ENCODE measurements around the gene FMO5. TPM values are rescaled to one million over a fixed set of nuclear protein-coding genes. Genes with fewer than 3 reads are reported as not detected.

FMO5 gene
- total and polyA plus RNA-seq, 2 of the 13 experiments (the other 11 are each of a cell fraction or from before 2014, with no cell fraction given) = 48.2 to 149 TPM

DNA sequence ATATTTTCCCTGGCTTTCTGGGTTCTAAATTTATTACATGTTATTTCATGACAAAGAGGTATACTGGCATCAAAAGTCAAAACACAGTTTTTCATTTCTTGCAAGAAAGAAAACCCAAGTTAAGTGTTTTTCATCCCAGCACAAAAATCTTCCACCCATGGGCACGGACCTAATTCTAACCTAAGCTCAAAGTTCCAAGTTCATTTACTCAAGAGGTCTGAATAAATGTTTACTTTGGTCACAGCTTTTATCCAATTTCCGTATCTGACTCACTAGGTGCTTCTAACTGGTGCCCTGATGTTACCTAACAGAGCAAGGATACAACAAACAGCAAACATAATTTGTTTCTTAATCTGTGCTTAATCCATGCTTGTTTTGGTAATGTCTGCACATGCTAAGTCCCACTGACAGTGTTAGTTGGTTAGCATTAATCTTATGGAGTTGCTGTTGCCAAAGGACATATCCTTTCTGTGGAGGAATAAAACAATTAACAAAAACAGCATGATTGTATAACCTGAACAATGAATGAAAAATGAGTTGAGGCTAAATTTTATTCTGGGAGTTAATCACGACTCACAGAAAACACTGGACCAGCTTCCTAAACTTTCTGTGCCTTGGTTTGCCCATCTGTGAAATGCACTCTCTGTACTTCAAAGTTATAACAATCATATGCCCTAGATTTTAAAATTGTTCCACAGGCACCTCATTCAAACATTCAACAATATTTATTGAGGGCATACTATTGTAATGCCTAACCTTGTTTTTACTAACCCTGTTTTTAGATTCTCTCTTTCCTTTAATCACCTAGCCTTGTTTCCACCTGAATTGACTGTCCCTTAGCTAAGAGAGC, 13.1 kb upstream of the FMO5 start (continued):
- TF ChIP-seq MIER2 (CRISPR knock-in tag; IDR thresholded peaks at IDR 0.05) = no peak
- TF ChIP-seq ZSCAN31 (CRISPR knock-in tag; IDR thresholded peaks at IDR 0.05; ENCODE audit: low read depth) = peak; percentile 38; the same call in 1 of the 2 replicates
- TF ChIP-seq, protein P1, sequence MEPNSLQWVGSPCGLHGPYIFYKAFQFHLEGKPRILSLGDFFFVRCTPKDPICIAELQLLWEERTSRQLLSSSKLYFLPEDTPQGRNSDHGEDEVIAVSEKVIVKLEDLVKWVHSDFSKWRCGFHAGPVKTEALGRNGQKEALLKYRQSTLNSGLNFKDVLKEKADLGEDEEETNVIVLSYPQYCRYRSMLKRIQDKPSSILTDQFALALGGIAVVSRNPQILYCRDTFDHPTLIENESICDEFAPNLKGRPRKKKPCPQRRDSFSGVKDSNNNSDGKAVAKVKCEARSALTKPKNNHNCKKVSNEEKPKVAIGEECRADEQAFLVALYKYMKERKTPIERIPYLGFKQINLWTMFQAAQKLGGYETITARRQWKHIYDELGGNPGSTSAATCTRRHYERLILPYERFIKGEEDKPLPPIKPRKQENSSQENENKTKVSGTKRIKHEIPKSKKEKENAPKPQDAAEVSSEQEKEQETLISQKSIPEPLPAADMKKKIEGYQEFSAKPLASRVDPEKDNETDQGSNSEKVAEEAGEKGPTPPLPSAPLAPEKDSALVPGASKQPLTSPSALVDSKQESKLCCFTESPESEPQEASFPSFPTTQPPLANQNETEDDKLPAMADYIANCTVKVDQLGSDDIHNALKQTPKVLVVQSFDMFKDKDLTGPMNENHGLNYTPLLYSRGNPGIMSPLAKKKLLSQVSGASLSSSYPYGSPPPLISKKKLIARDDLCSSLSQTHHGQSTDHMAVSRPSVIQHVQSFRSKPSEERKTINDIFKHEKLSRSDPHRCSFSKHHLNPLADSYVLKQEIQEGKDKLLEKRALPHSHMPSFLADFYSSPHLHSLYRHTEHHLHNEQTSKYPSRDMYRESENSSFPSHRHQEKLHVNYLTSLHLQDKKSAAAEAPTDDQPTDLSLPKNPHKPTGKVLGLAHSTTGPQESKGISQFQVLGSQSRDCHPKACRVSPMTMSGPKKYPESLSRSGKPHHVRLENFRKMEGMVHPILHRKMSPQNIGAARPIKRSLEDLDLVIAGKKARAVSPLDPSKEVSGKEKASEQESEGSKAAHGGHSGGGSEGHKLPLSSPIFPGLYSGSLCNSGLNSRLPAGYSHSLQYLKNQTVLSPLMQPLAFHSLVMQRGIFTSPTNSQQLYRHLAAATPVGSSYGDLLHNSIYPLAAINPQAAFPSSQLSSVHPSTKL (CRISPR knock-in tag; IDR thresholded peaks at IDR 0.05) = peak; percentile 96
- TF ChIP-seq, protein P2, sequence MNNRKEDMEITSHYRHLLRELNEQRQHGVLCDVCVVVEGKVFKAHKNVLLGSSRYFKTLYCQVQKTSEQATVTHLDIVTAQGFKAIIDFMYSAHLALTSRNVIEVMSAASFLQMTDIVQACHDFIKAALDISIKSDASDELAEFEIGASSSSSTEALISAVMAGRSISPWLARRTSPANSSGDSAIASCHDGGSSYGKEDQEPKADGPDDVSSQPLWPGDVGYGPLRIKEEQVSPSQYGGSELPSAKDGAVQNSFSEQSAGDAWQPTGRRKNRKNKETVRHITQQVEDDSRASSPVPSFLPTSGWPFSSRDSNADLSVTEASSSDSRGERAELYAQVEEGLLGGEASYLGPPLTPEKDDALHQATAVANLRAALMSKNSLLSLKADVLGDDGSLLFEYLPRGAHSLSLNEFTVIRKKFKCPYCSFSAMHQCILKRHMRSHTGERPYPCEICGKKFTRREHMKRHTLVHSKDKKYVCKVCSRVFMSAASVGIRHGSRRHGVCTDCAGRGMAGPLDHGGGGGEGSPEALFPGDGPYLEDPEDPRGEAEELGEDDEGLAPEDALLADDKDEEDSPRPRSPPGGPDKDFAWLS (CRISPR knock-in tag; IDR thresholded peaks at IDR 0.05; ENCODE audit: borderline replicate concordance) = no peak
- TF ChIP-seq GPN1 (CRISPR knock-in tag; IDR thresholded peaks at IDR 0.05; ENCODE audit: borderline replicate concordance) = no peak
- no peak; the same call in 1 of the 2 replicates for TF ChIP-seq ZNF558 (CRISPR knock-in tag; IDR thresholded peaks at IDR 0.05; ENCODE audit: borderline replicate concordance)
- no peak for TF ChIP-seq ZNF790 (CRISPR knock-in tag; IDR thresholded peaks at IDR 0.05; ENCODE audit: borderline replicate concordance)
- TF ChIP-seq HOXA7 (CRISPR knock-in tag; IDR thresholded peaks at IDR 0.05) = no peak
- no peak for TF ChIP-seq ZNF230 (CRISPR knock-in tag; IDR thresholded peaks at IDR 0.05)
- TF ChIP-seq MAZ (IDR thresholded peaks at IDR 0.05; ENCODE audit: borderline replicate concordance, low read depth, low read length) = no peak
- TF ChIP-seq MAZ (CRISPR knock-in tag; IDR thresholded peaks at IDR 0.05; ENCODE audit: low read depth) = peak; percentile 5; the same call in 1 of the 2 replicates
- TF ChIP-seq JUNB (CRISPR knock-in tag; IDR thresholded peaks at IDR 0.05; ENCODE audit: borderline replicate concordance) = peak; percentile 73
- TF ChIP-seq ZNF720 (CRISPR knock-in tag; IDR thresholded peaks at IDR 0.05) = no peak
- no peak for TF ChIP-seq ZNF562 (CRISPR knock-in tag; IDR thresholded peaks at IDR 0.05; ENCODE audit: borderline replicate concordance)
- TF ChIP-seq, protein P3, sequence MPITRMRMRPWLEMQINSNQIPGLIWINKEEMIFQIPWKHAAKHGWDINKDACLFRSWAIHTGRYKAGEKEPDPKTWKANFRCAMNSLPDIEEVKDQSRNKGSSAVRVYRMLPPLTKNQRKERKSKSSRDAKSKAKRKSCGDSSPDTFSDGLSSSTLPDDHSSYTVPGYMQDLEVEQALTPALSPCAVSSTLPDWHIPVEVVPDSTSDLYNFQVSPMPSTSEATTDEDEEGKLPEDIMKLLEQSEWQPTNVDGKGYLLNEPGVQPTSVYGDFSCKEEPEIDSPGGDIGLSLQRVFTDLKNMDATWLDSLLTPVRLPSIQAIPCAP (CRISPR knock-in tag; IDR thresholded peaks at IDR 0.05; ENCODE audit: low read depth) = no peak
- TF ChIP-seq ZNF549 (CRISPR knock-in tag; IDR thresholded peaks at IDR 0.05) = no peak
- TF ChIP-seq, protein P4, sequence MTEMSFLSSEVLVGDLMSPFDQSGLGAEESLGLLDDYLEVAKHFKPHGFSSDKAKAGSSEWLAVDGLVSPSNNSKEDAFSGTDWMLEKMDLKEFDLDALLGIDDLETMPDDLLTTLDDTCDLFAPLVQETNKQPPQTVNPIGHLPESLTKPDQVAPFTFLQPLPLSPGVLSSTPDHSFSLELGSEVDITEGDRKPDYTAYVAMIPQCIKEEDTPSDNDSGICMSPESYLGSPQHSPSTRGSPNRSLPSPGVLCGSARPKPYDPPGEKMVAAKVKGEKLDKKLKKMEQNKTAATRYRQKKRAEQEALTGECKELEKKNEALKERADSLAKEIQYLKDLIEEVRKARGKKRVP (CRISPR knock-in tag; IDR thresholded peaks at IDR 0.05) = peak in 1 of 2 experiments; percentile 42; a peak in 1 of 4 replicates
- TF ChIP-seq MIER3 (CRISPR knock-in tag; IDR thresholded peaks at IDR 0.05; ENCODE audit: borderline replicate concordance) = peak; percentile 82; the same call in 1 of the 2 replicates
- TF ChIP-seq XRCC5 (optimal IDR thresholded peaks at IDR 0.05; ENCODE audit: low read length) = no peak
- TF ChIP-seq, protein P5, sequence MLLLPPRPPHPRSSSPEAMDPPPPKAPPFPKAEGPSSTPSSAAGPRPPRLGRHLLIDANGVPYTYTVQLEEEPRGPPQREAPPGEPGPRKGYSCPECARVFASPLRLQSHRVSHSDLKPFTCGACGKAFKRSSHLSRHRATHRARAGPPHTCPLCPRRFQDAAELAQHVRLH (CRISPR knock-in tag; IDR thresholded peaks at IDR 0.05; ENCODE audit: borderline replicate concordance, low read depth) = no peak
- TF ChIP-seq KLF9 (CRISPR knock-in tag; IDR thresholded peaks at IDR 0.05; ENCODE audit: low read depth) = no peak
- no peak for TF ChIP-seq ZNF333 (CRISPR knock-in tag; IDR thresholded peaks at IDR 0.05; ENCODE audit: borderline replicate concordance)

Measured in HepG2 (cell line).